Spleen (tissue), 11 donors: ENCODE measurements around the gene HEPACAM. TPM values are rescaled to one million over a fixed set of nuclear protein-coding genes. Genes with fewer than 3 reads are reported as not detected.

ENCODE experiments used
- DNase-seq: peaks from one replicate; pipeline ENCODE4 v3.0.0-alpha.2; 2020
- H3K27ac ChIP-seq, 8 donors: fragments of 200-600 bp; sonication (generic) in 7 of 8; 1 replicate in 4 of 8; 2 replicates in 4 of 8; pipeline versions ENCODE4 v1.5.0 to v1.8.0; 2016 to 2021; ENCODE audit warnings: inconsistent platforms in 4 of 8, mild to moderate bottlenecking in 4 of 8, moderate library complexity in 1 of 8
- H3K27me3 ChIP-seq, 7 donors: fragments of 200-600 bp; sonication (generic) in 6 of 7; replicated peaks in 1 of 7; 1 replicate in 4 of 7; 2 replicates in 3 of 7; pipeline versions ENCODE4 v1.5.0 to v1.8.0; 2016 to 2021; ENCODE audit warnings: inconsistent platforms in 3 of 7, mild to moderate bottlenecking in 1 of 7
- H3K36me3 ChIP-seq, 6 donors: fragments of 200-600 bp; sonication (generic) in 5 of 6; 1 replicate in 4 of 6; 2 replicates in 2 of 6; pipeline versions ENCODE4 v1.5.0 to v1.8.0; 2016 to 2021; ENCODE audit warnings: inconsistent platforms in 2 of 6
- H3K4me1 ChIP-seq, 6 donors: fragments of 200-600 bp; sonication (generic) in 5 of 6; 1 replicate in 3 of 6; 2 replicates in 3 of 6; pipeline versions ENCODE4 v1.5.0 to v1.8.0; 2016 to 2021; ENCODE audit warnings: inconsistent platforms in 3 of 6
- H3K4me3 ChIP-seq, 8 donors: fragments of 200-600 bp; sonication (generic) in 7 of 8; 1 replicate in 4 of 8; 2 replicates in 4 of 8; pipeline versions ENCODE4 v1.5.0 to v1.8.0; 2016 to 2021; ENCODE audit warnings: inconsistent platforms in 4 of 8, mild to moderate bottlenecking in 4 of 8, moderate library complexity in 2 of 8
- H3K9me3 ChIP-seq, 8 donors: fragments of 200-600 bp; sonication (generic) in 7 of 8; 1 replicate in 4 of 8; 2 replicates in 4 of 8; pipeline versions ENCODE4 v1.5.0 to v1.8.0; 2016 to 2021; ENCODE audit warnings: inconsistent platforms in 4 of 8
- CTCF ChIP-seq, 11 experiments: fragments of 200-600 bp in 7 of 11; fragments of 450-650 bp in 4 of 11; sonication (generic) in 4 of 11; IDR thresholded peaks in 8 of 11; conservative IDR thresholded peaks in 3 of 11; 1 replicate in 7 of 11; 2 replicates in 4 of 11; pipeline versions ENCODE4 v1.4.0 to v1.8.0; 2016 to 2021; ENCODE audit warnings: antibody characterized with exemption in 11 of 11, inconsistent platforms in 4 of 11, mild to moderate bottlenecking in 1 of 11
- POLR2A ChIP-seq, 3 donors: fragments of 450-650 bp; IDR thresholded peaks; one replicate each; pipeline ENCODE4 v1.5.1; 2017; ENCODE audit warnings: antibody characterized with exemption in 3 of 3, mild to moderate bottlenecking in 1 of 3
- POLR2AphosphoS5 ChIP-seq, 3 donors: sonication (generic); formaldehyde crosslinking; IDR thresholded peaks; one replicate each; pipeline ENCODE4 v1.5.1; 2017; ENCODE audit warnings: antibody characterized with exemption in 3 of 3
- WGBS, 5 donors: extraction: QIAGEN DNeasy Blood & Tissue Kit in 3 of 5; methylation state at CpG; one replicate each; pipeline versions ENCODE4 v1.1.5 to v1.1.7; 2013 to 2018; 5-methylcytosine and 5-hydroxymethylcytosine counted together
- intact Hi-C: fragments of 100-400 bp; cut with DNase I; formaldehyde crosslinking; loops from one replicate; pipeline ENCODE4 v1.15.0; 2023; ENCODE audit warnings: low total_unique reads
- polyA plus RNA-seq, 3 donors: library from polyadenylated mRNA; stranded (reverse); fragments of 200-250 nt; gene quantifications; one replicate each; pipeline ENCODE4 v1.2.1, GENCODE V29; 2013
- total RNA-seq, 7 donors: library from RNA; depleted of rRNA in 3 of 7; stranded (reverse); fragments of >200 nt in 3 of 7; fragmentation: NEBNext Ultra II Directional in 4 of 7; extraction: Animal tissue kit (Norgen Biotek cat#: 25700) in 4 of 7; gene quantifications; one replicate each; pipeline versions ENCODE4 v1.1.0 to v1.2.1, GENCODE V29; 2016 to 2021
- donor health status: healthy with polysubstance abuse.
- donor health status: DM: no; HTN: no; CAD: no; lungs with moderate emphysema.
- donor health status: DM: no; HTN: no; CAD: no.
- donor health status: Bipolar disorder and iron deficiency.
- donor health status: healthy.
- donor health status: DM: no; HTN: no; CAD: no.
- donor health status: DM: yes; HTN: yes; CAD: no.

The HEPACAM gene
- total and polyA plus RNA-seq, 10 donors = 0.04 to 2.7 (median 0.30) TPM; not detected in 6

- intact Hi-C loops = no loop called here
- H3K4me3 ChIP-seq = no peak overlapping the region
- H3K4me1 ChIP-seq = peaks cover 4 to 83% (median 45%) of the 10 kb centered on the region in 6 donors
- peaks cover 0 to 47% (median 0%) of the 10 kb centered on the region in 6 donors for H3K36me3 ChIP-seq
- no peak for DNase-seq
- 77 to 96% (median 84%) methylated on average over 2 of the region's 2 CpGs for WGBS, 5 donors
- H3K27ac ChIP-seq = peak overlapping the region in 3 of 8 donors; percentile 83 to 88 (median 86)
- TF ChIP-seq CTCF (IDR thresholded peaks at IDR 0.05 in 8 of 11, conservative IDR thresholded peaks at IDR 0.05 in 3 of 11) (no peak), POLR2AphosphoS5 (IDR thresholded peaks at IDR 0.05) (no peak), POLR2A (IDR thresholded peaks at IDR 0.05) (no peak)
- no peaks in the 10 kb centered on the region for H3K9me3 ChIP-seq
- H3K27me3 ChIP-seq = peaks cover 0 to 8% (median 0%) of the 10 kb centered on the region in 7 donors
These were observed 43.7 kb downstream of the HEPACAM start for GRCh38 chr11:124892146-124892545.

GRCh38 chr11:124891373-124891861 is 44.4 kb downstream of the HEPACAM start:
- Histone ChIP-seq H3K27ac (peak overlapping the region in 2 of 8 donors; percentile 86 to 88), H3K9me3 (no peaks in the 10 kb centered on the region), H3K36me3 (peaks cover 0 to 54% (median 0%) of the 10 kb centered on the region in 6 donors), H3K4me3 (no peak overlapping the region), H3K27me3 (peaks cover 0 to 4% (median 0%) of the 10 kb centered on the region in 7 donors), H3K4me1 (peaks cover 4 to 90% (median 50%) of the 10 kb centered on the region in 6 donors)
- intact Hi-C loops = no loop called here
- WGBS, 5 donors = 61 to 85% (median 76%) methylated on average over 12 of the region's 12 CpGs
- DNase-seq = no peak
- TF ChIP-seq POLR2AphosphoS5 (IDR thresholded peaks at IDR 0.05) = peak in 2 of 3 donors; percentile 51 to 70
- no peak for TF ChIP-seq CTCF (IDR thresholded peaks at IDR 0.05 in 8 of 11, conservative IDR thresholded peaks at IDR 0.05 in 3 of 11)
- no peak for TF ChIP-seq POLR2A (IDR thresholded peaks at IDR 0.05)

GRCh38 chr11:124890683-124891372 is 45.0 kb downstream of the HEPACAM start:
- 69 to 87% (median 78%) methylated on average over 9 of the region's 9 CpGs for WGBS, 5 donors

More at GRCh38 chr11:124890683-124891372, 45.0 kb downstream of the HEPACAM start:
- intact Hi-C loops = no loop called here
- Histone ChIP-seq H3K27me3 (peaks cover 0 to 4% (median 0%) of the 10 kb centered on the region in 7 donors), H3K9me3 (no peaks in the 10 kb centered on the region), H3K27ac (peak overlapping the region in 2 of 8 donors; percentile 14 to 88), H3K4me1 (peaks cover 4 to 96% (median 53%) of the 10 kb centered on the region in 6 donors), H3K4me3 (no peak overlapping the region), H3K36me3 (peaks cover 0 to 56% (median 0%) of the 10 kb centered on the region in 6 donors)
- DNase-seq = no peak
- TF ChIP-seq POLR2A (IDR thresholded peaks at IDR 0.05) = no peak
- no peak for TF ChIP-seq POLR2AphosphoS5 (IDR thresholded peaks at IDR 0.05)
- no peak for TF ChIP-seq CTCF (IDR thresholded peaks at IDR 0.05 in 8 of 11, conservative IDR thresholded peaks at IDR 0.05 in 3 of 11)
